HepG2 (cell line): ENCODE measurements around the gene MPLKIP. TPM values are rescaled to one million over a fixed set of nuclear protein-coding genes. Genes with fewer than 3 reads are reported as not detected.
A peak's percentile ranks its signal among the peaks of the same experiment; 100 is the strongest.

Experiments
- GFI1 ChIP-seq: sonication (generic); formaldehyde crosslinking; IDR thresholded peaks from 2 replicates; pipeline ENCODE4 v1.5.0; 2020; ENCODE audit warnings: missing genetic modification reagents, mild to moderate bottlenecking, borderline replicate concordance
- HDAC2 ChIP-seq: sonication (generic); formaldehyde crosslinking; IDR thresholded peaks from 2 replicates; pipeline ENCODE4 v1.4.0; 2020; ENCODE audit warnings: missing genetic modification reagents
- KAT8 ChIP-seq: IDR thresholded peaks from 2 replicates; pipeline ENCODE4 v1.6.1; 2016; ENCODE audit warnings: missing genetic modification reagents, missing compliant biosample characterization
- NCOR1 ChIP-seq: fragments of 200-600 bp; sonication (generic); IDR thresholded peaks from 2 replicates; pipeline ENCODE4 v1.7.0; 2017; ENCODE audit warnings: antibody characterized with exemption, low read length, borderline replicate concordance
- NR2F6 ChIP-seq, 2 experiments: IDR thresholded peaks; 2 replicates each; pipeline ENCODE4 v1.6.1; 2016; ENCODE audit warnings: antibody characterized with exemption in 1 of 2, mild to moderate bottlenecking in 1 of 2
- PAWR ChIP-seq: sonication (generic); formaldehyde crosslinking; IDR thresholded peaks from 2 replicates; pipeline ENCODE4 v1.4.0; 2020; ENCODE audit warnings: missing genetic modification reagents, mild to moderate bottlenecking, borderline replicate concordance
- PAX8 ChIP-seq: sonication (generic); formaldehyde crosslinking; IDR thresholded peaks from 2 replicates; pipeline ENCODE4 v1.8.0; 2022; ENCODE audit warnings: mild to moderate bottlenecking, missing genetic modification reagents, borderline replicate concordance
- SMAD9 ChIP-seq: sonication (generic); formaldehyde crosslinking; IDR thresholded peaks from 2 replicates; pipeline ENCODE4 v1.5.1; 2020; ENCODE audit warnings: mild to moderate bottlenecking, missing genetic modification reagents
- ZKSCAN1 ChIP-seq: fragments of 150-350 bp; IDR thresholded peaks from 2 replicates; pipeline ENCODE4 v1.6.1; 2014; ENCODE audit warnings: low read length
- ZNF224 ChIP-seq: sonication (generic); formaldehyde crosslinking; IDR thresholded peaks from 2 replicates; pipeline ENCODE4 v1.5.0; 2020; ENCODE audit warnings: mild to moderate bottlenecking, missing genetic modification reagents
- ZNF264 ChIP-seq: sonication (generic); formaldehyde crosslinking; IDR thresholded peaks from 2 replicates; pipeline ENCODE4 v1.4.0; 2020; ENCODE audit warnings: missing genetic modification reagents
- ZNF558 ChIP-seq: sonication (generic); formaldehyde crosslinking; IDR thresholded peaks from 2 replicates; pipeline ENCODE4 v1.9.0; 2022; ENCODE audit warnings: mild to moderate bottlenecking, missing genetic modification reagents, borderline replicate concordance
- ZNF646 ChIP-seq: sonication (generic); formaldehyde crosslinking; IDR thresholded peaks from 2 replicates; pipeline ENCODE4 v1.9.0; 2021; ENCODE audit warnings: mild to moderate bottlenecking, missing genetic modification reagents
- polyA plus RNA-seq, 8 experiments: library from polyadenylated mRNA; depleted of rRNA in 3 of 8; stranded (reverse) in 7 of 8; unstranded in 1 of 8; fragments of >200 nt; fragmentation: Illumina TruSeq in 4 of 8; extraction: Trizol in 4 of 8; gene quantifications; 2 replicates each; pipeline versions ENCODE4 v1.2.1 to v1.2.3, GENCODE V29; 2011 to 2016; ENCODE audit warnings: low read depth in 4 of 8, missing spikeins in 1 of 8, mixed read lengths in 1 of 8; ENCODE audit not compliant: insufficient read depth in 1 of 8
- total RNA-seq, 5 experiments: library from RNA; depleted of rRNA; stranded (reverse); fragments of >200 nt; fragmentation: Illumina TruSeq; extraction: Trizol; gene quantifications; 2 replicates each; pipeline ENCODE4 v1.2.3, GENCODE V29; 2016; ENCODE audit warnings: low read depth in 1 of 5
- TF ChIP-seq, protein P1 (sequence below): sonication (generic); formaldehyde crosslinking; IDR thresholded peaks from 2 replicates; pipeline ENCODE4 v1.4.0; 2020; ENCODE audit warnings: missing genetic modification reagents
- TF ChIP-seq, protein P2 (sequence below): sonication (generic); formaldehyde crosslinking; conservative IDR thresholded peaks from 2 replicates; pipeline ENCODE4 v1.4.0; 2020; ENCODE audit warnings: mild to moderate bottlenecking, missing genetic modification reagents, moderate library complexity

The MPLKIP gene
- total and polyA plus RNA-seq, 2 of the 13 experiments (the other 11 are each of a cell fraction or from before 2014, with no cell fraction given) = 40.1 to 45.7 TPM

GRCh38 chr7:40095230-40095629 is 39.2 kb downstream of the MPLKIP start (continued):
- TF ChIP-seq ZNF646 (CRISPR knock-in tag) (no peak), PAWR (CRISPR knock-in tag) (no peak), HDAC2 (CRISPR knock-in tag) (peak; percentile 52; the same call in 1 of the 2 replicates), ZKSCAN1 (no peak), NCOR1 (peak; percentile 90), GFI1 (CRISPR knock-in tag) (peak; percentile 98), PAX8 (CRISPR knock-in tag) (no peak), ZNF264 (CRISPR knock-in tag) (0 out of 2 replicates have a peak, but pooled peaks have one; percentile 74), KAT8 (CRISPR knock-in tag) (no peak), SMAD9 (CRISPR knock-in tag) (no peak), NR2F6 (IDR thresholded peaks at IDR 0.05) (peak; percentile 66), NR2F6 (CRISPR knock-in tag; IDR thresholded peaks at IDR 0.05) (peak; percentile 41; the same call in 1 of the 2 replicates), ZNF558 (CRISPR knock-in tag) (no peak), ZNF224 (CRISPR knock-in tag) (no peak)
- TF ChIP-seq, protein P1, sequence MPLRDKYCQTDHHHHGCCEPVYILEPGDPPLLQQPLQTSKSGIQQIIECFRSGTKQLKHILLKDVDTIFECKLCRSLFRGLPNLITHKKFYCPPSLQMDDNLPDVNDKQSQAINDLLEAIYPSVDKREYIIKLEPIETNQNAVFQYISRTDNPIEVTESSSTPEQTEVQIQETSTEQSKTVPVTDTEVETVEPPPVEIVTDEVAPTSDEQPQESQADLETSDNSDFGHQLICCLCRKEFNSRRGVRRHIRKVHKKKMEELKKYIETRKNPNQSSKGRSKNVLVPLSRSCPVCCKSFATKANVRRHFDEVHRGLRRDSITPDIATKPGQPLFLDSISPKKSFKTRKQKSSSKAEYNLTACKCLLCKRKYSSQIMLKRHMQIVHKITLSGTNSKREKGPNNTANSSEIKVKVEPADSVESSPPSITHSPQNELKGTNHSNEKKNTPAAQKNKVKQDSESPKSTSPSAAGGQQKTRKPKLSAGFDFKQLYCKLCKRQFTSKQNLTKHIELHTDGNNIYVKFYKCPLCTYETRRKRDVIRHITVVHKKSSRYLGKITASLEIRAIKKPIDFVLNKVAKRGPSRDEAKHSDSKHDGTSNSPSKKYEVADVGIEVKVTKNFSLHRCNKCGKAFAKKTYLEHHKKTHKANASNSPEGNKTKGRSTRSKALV = no peak
- TF ChIP-seq, protein P2, sequence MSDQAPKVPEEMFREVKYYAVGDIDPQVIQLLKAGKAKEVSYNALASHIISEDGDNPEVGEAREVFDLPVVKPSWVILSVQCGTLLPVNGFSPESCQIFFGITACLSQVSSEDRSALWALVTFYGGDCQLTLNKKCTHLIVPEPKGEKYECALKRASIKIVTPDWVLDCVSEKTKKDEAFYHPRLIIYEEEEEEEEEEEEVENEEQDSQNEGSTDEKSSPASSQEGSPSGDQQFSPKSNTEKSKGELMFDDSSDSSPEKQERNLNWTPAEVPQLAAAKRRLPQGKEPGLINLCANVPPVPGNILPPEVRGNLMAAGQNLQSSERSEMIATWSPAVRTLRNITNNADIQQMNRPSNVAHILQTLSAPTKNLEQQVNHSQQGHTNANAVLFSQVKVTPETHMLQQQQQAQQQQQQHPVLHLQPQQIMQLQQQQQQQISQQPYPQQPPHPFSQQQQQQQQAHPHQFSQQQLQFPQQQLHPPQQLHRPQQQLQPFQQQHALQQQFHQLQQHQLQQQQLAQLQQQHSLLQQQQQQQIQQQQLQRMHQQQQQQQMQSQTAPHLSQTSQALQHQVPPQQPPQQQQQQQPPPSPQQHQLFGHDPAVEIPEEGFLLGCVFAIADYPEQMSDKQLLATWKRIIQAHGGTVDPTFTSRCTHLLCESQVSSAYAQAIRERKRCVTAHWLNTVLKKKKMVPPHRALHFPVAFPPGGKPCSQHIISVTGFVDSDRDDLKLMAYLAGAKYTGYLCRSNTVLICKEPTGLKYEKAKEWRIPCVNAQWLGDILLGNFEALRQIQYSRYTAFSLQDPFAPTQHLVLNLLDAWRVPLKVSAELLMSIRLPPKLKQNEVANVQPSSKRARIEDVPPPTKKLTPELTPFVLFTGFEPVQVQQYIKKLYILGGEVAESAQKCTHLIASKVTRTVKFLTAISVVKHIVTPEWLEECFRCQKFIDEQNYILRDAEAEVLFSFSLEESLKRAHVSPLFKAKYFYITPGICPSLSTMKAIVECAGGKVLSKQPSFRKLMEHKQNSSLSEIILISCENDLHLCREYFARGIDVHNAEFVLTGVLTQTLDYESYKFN (CRISPR knock-in tag) = peak; percentile 80
